Erythroblast (primary cell): ENCODE data around the gene ELAVL2.

ENCODE experiments used
- DNase-seq, 2 experiments: peaks; one replicate each; lab custom pipeline; 2025; lab: John Stamatoyannopoulos, UW
- GATA1 ChIP-seq: IDR thresholded peaks from 2 replicates; pipeline ENCODE4 v1.6.1; 2011; ENCODE audit warnings: low read depth, mild to moderate bottlenecking, control low read depth, low read length, moderate library complexity
- POLR2A ChIP-seq: IDR thresholded peaks from 2 replicates; pipeline ENCODE4 v1.6.1; 2011; ENCODE audit warnings: mild to moderate bottlenecking, low read length

Gene ELAVL2

DNA sequence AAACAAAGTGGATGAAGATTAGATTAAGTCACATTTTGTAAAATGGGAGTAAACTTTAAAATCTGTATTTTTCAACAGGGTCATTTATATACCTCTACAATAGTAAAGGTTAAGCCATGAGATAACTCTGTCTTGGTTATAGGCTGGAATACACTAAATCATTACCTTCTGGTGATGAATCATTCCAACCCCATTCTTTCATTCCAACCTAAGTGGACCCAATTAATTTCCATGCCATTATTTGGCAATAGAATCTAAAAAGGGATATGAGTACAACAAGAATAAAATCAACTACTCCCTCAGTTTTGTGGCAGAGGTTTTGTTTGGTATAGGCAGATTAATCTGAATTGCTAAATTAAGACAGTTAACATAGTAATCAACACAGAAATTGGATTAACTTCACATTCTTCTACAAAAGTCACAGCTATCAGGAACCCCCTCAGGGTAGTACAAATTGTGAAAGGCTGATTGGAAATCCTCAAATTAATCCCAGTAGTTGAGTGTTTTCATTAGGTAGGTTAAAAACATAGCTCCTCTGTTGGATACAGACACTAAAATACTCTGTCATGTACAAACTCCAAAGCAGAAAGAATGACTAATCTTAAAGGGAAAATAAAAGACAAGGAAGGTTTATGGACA lies 54.2 kb downstream of the ELAVL2 start:
- no peak for TF ChIP-seq POLR2A
- TF ChIP-seq GATA1: no peak
- no peak for DNase-seq

DNA sequence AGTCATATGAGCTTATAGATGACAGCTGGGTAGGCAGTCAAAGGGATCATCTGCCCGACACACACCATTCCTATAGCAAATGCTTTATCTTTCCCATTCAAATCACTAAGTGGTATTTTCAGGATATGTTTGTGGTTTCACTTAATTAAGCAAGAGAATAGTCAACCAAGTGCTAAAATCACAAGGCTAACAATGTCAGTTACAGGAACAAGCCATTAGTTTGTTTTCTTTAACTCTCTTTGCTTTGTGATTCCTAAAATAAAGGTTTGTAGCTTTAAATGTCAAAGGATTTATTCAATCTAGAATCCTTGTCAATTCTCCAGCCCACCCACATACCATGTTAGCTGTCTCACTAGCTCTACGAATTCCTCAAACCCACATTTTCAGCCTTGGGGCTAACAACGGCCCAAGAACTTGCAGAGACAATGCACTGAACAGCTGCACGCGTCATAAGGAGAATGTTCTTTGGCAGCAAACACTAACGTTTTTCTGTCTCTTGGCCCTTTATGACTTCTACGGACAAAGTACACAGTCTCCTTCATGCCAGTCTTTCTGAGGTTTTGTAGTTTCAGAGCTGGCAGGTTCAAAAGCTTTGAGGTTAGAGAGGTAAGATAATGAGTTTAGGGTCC lies 56.6 kb downstream of the ELAVL2 start:
- DNase-seq: no peak
- TF ChIP-seq GATA1 (no peak), POLR2A (no peak)

DNA sequence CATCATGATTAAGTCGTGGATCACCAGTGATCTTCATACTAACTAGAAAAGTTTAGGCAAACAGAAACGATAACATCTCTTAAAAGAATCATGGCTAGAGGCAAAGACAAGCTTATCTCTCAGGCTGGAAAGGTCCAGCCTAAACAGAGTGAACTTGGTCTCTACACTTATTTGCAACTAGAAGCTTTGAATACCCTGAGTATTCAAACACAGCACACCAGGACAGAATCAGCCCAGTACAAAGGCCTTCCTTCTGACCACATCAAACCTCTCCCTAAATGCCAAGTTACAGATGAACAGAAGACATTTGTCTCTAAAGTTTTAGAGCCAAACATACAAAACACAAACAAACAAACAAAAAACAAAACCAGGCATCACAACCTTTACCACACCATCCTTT lies 57.2 kb downstream of the ELAVL2 start:
- TF ChIP-seq GATA1 (no peak), POLR2A (no peak)
- DNase-seq: no peak

DNA sequence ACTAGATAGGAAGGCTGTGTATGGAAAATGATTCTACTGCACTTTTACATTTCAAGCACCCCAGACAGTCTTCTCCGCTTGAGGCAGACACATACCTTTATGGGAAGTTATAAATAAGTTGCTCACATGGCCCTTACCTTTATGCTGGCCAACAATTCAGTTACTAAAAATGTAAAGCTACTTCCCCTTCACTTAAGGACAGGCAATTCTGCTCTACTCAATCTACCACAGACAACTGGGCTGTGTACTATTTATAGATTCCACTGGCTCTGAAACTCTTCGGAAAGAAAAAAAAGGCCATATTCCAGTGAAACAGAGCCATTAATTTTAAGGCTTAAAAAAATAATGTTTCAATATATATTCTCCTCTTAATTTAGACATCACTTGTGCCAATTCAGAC lies 59.4 kb downstream of the ELAVL2 start:
- TF ChIP-seq GATA1 (no peak), POLR2A (no peak)
- DNase-seq: no peak

DNA sequence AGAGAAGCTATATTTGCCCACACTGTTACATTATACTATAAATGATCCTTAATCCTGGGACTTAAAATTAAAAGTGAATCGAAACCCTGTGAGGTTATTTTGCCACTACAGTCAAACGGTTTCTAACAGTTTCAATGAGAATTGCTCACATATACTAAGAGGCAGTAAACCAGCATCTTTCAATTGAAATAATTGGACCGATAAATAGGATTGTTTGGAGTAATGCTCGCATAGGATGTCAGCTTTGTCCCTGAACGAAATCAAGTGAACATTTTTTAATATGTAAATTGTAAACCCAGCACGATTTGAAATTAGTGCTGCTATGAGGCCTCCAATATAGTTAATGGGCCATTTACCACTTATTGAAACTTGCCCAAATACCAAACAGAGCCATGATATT lies 60.5 kb downstream of the ELAVL2 start:
- DNase-seq: no peak
- no peak for TF ChIP-seq POLR2A
- TF ChIP-seq GATA1: no peak

DNA sequence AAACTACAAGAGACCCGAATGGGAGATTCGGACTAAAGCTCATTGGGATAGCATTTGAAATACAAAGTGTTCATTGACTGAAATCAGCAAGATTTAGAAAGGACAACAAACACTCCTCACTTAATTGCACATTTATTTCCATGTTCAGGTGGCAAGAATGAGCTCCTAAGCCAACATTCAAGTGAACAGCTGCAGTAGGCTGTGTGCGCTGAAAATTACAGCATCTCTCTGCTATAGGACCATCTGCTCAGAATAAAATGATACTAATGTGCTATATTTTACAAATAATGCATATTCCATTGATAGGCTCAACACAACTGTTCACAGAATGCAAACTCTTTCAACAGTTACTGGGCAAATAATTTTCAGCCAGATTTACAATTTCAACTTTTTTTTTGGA lies 61.8 kb downstream of the ELAVL2 start:
- DNase-seq: no peak
- no peak for TF ChIP-seq GATA1
- TF ChIP-seq POLR2A: no peak

DNA sequence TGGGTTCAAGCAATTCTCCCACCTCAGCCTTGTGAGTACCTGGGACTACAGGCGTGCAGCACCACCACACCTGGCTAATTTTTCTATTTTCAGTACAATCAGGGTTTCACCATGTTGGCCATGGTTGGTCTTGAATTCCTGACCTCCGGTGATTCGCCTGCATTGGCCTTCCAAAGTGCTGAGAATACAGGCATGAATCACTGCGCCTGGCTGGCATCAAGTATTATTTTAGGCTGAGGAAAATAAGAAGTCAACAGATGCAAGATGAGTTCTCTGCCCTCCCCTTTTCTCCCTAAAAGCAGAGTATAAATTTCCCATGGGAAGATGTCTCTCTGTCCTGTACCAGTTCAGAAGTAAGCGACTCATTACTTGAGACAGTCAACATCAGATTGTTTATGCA lies 71.5 kb downstream of the ELAVL2 start:
- DNase-seq: no peak
- no peak for TF ChIP-seq POLR2A
- no peak for TF ChIP-seq GATA1

DNA sequence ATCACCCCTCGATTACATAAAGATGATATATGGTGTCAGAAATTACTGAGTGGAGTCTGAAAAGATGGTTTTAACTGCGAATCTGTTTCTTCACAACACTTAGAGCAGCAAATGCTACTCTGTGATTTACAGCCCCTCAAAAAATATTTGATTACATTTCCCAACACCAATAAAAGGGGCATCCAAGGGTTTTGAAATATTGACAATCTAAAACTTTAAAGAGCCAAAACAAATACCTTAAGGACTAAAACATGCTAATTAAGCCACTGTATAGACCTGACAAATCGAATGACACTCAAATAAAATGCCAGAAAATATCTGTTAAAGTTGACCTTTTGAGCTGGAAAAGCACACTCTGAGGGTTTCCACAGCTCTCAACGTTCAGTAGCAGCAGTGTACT lies 73.2 kb downstream of the ELAVL2 start:
- DNase-seq: no peak
- TF ChIP-seq POLR2A (no peak), GATA1 (no peak)

DNA sequence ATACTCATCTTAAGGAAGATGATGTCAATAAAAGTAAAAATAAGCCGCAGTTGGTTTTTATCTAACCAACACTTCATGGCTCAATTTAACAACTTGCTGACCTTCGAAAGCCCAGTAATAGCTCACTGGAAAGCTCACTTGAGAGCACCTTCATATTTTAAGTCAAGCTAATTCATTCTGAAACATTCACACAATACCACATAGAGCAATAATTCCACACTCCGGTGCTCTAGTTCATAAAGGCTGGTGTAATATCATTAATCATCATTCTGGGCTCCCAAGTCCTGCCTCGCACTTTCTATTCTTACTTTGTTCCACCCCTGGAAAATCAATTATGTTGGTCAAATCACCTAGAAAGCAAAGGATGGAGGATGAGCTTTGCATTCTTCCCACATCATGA lies 74.4 kb downstream of the ELAVL2 start:
- TF ChIP-seq GATA1: no peak
- no peak for TF ChIP-seq POLR2A
- no peak for DNase-seq

DNA sequence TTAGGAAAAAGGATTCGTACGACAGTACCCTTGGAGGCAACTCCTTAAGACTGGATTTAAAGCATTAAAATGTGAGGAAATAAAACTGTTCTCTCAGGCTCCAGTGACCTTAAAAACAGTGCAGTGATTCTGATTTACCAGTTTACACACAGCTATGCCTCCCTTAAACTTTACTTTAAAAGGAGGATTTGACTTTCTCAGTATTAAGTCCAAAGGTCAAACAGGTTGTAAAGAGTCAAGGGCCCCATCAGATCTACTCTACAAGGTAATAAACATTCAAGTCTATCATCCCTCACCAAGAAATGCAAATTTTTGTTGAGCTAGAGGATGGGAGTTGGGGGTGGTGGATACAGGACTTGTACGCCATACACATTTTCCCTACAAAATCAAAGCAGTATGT lies 75.2 kb downstream of the ELAVL2 start:
- no peak for TF ChIP-seq GATA1
- TF ChIP-seq POLR2A: no peak
- no peak for DNase-seq

DNA sequence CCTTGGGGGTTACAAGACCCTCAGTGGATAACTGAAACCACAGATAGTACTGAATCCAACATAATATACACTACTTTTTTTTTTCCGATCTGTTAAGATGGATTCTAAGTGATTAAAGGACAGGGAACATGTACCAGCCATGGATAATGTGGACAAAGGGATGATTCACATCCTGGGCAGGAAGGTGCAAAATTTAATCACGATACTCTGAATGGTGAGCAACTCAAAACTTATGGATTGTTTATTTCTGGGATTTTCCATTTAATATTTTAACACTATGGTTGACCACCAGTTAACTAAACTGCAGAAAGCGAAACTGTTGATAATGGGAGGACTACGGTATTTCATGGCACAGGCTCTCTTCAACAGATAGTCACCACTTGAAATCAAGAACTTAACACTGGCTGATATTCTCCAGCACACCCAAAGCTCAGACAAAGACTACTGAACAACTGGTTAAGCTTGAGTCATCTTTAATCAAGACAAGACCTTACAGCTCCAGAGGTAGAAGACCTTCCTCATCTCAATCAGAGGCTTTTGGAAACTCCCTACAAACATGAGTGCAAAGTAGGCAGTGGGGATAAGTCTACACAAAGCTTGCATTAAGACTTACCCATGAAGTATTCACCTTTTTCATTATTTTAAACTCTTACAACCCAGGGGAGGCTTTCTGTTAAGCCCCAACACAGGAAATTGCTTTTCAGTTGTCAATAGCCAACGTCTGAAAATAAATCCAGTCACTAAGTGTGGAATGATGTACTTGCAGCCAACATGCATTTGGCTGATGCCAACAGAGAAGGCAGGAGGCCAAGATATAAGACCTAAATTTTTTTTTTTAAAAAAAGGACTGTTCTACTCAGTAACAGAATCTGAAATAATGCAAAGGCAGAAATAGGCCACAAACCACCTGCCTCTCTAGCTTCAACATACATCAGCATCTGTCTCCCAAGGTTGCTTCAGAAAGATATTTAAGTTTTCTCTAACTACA lies 78.7 kb downstream of the ELAVL2 start:
- DNase-seq: no peak
- TF ChIP-seq POLR2A: no peak
- no peak for TF ChIP-seq GATA1

DNA sequence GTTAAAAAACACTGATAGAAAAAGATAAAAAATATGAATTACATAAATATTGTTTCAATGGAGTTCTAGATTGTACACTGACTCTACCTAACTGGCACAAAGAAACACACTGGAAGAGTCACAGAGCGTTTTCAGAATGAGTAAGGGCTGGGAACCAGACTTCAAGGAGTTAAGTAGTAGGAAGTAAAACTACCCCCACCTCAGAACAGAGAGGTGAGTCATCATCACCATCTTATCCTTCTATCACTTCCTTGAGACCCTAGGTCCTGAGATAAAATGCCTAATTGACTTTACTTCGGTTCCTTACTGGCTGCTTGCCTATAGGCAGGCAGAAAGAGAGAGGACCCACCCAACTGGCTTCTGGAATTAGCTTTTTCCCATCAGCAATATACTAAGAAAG lies 79.7 kb downstream of the ELAVL2 start:
- no peak for DNase-seq
- TF ChIP-seq GATA1 (no peak), POLR2A (no peak)

DNA sequence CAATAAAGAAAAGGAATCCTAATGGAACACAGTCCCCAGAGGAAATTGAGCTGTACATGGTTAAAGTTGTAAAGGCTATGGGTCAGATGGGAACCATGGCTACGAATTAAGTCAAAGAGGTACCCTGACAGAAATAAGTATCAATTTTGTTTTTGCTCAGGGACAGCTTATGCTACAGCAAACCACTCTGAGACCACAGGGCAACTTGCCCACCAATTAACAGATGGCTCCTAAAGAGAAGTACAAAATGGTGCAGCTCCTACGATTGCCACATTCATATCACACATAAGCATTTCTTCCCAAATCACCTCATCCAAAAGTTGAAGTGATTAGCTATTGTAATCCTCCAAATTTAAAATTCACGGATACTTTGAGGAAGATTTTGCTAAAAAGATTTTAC lies 83.0 kb downstream of the ELAVL2 start:
- TF ChIP-seq POLR2A: no peak
- DNase-seq: no peak

DNA sequence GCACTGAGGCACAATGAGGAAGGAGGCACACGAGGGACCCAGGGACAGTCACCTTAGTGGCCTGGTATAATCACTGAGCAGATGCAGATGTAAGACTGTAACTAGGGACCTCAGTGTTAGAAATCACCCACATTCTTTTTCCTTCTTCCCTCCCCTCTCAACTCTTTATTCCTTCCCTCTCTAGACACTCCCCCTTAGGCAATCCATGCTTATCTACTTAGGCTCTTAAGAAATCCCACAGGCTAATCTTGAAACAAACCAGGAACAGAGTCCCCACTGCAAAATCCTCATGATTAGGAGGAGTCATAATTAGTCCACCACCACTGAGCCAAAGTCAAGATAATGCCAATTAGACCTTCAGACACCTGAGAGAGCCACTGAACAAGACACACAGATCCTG lies 84.7 kb downstream of the ELAVL2 start:
- no peak for DNase-seq
- TF ChIP-seq POLR2A (no peak), GATA1 (no peak)
